Ammon's horn (tissue), 1 donor: ENCODE data around the gene MSL3B.
"Not testable (repeated sequence)": the region's sequence is repeated elsewhere in the genome, so short reads cannot be mapped to it uniquely, and the experiment has no call there.

Source experiments
- DNase-seq: peaks from one replicate; pipeline ENCODE4 v3.0.0-alpha.2; 2016; ENCODE audit warnings: low spot score

The MSL3B gene

GRCh38 chr2:233867993-233868532 is at the start of gene MSL3B:
Gene MSL3B (minus strand): TSS chr2:233868386.
- no peak for DNase-seq

- no peak for DNase-seq
These were observed 48.9 kb upstream of the MSL3B start, which contains the start of gene TRPM8 for GRCh38 chr2:233917116-233917515. Gene TRPM8 (plus strand): TSS chr2:233917373. CDS start chr2:233926538, 9,165 bp downstream.

- DNase-seq: no peak
These were observed 46.9 kb upstream of the MSL3B start for GRCh38 chr2:233915128-233915527.

- DNase-seq: no peak
These were observed 44.7 kb upstream of the MSL3B start for GRCh38 chr2:233912691-233913423.

GRCh38 chr2:233907627-233908026 is 39.4 kb upstream of the MSL3B start:
- no peak for DNase-seq

GRCh38 chr2:233905945-233906344 is 37.8 kb upstream of the MSL3B start:
- DNase-seq: no peak

- no peak for DNase-seq
These were observed 33.7 kb upstream of the MSL3B start for GRCh38 chr2:233901884-233902283.

GRCh38 chr2:233901367-233901766 is 33.2 kb upstream of the MSL3B start:
- DNase-seq: no peak

GRCh38 chr2:233896253-233896652 is 28.1 kb upstream of the MSL3B start:
- not testable (repeated sequence) for DNase-seq

- no peak for DNase-seq
These were observed 24.6 kb upstream of the MSL3B start for GRCh38 chr2:233892793-233893192.

- no peak for DNase-seq
These were observed 14.2 kb upstream of the MSL3B start for GRCh38 chr2:233882353-233882752.

GRCh38 chr2:233872125-233872524 is 3.9 kb upstream of the MSL3B start:
- not testable (repeated sequence) for DNase-seq

- no peak for DNase-seq
These were observed 3.2 kb upstream of the MSL3B start for GRCh38 chr2:233871432-233871831.

GRCh38 chr2:233866479-233866878 is 1.7 kb downstream of the MSL3B start:
- no peak for DNase-seq

GRCh38 chr2:233865838-233866237 is 2.3 kb downstream of the MSL3B start:
- DNase-seq: no peak

GRCh38 chr2:233862261-233862768 is 5.9 kb downstream of the MSL3B start:
- no peak for DNase-seq

- no peak for DNase-seq
These were observed 9.9 kb downstream of the MSL3B start for GRCh38 chr2:233858331-233858730.

- DNase-seq: peak; percentile 55
These were observed 10.6 kb downstream of the MSL3B start for GRCh38 chr2:233857511-233858141.

- no peak for DNase-seq
These were observed 12.0 kb downstream of the MSL3B start for GRCh38 chr2:233856184-233856583.

- DNase-seq: no peak
These were observed 12.8 kb downstream of the MSL3B start for GRCh38 chr2:233855345-233855744.

- DNase-seq: peak; percentile 96
These were observed 13.8 kb downstream of the MSL3B start, which contains the start of gene HJURP for GRCh38 chr2:233854241-233854981. Gene HJURP (minus strand): TSS chr2:233854535. CDS start chr2:233854500, 35 bp downstream.

GRCh38 chr2:233853883-233854240 is 14.3 kb downstream of the MSL3B start:
- no peak for DNase-seq
